OCI-LY1 (cell line): Measurements from ENCODE around the gene GFOD2.

Experiments
- H2AFZ ChIP-seq: fragments of 200-600 bp; sonication (generic), shearing (Covaris generic); 2 replicates; pipeline ENCODE4 v1.6.0; 2014; ENCODE audit warnings: antibody characterized with exemption, mild to moderate bottlenecking, low read length
- H3F3A ChIP-seq: fragments of 200-600 bp; sonication (generic), shearing (Covaris generic); 2 replicates; pipeline ENCODE4 v1.6.0; 2014; ENCODE audit warnings: mild to moderate bottlenecking, antibody characterized with exemption, low read length, moderate library complexity; ENCODE audit not compliant: insufficient read depth
- H3K27ac ChIP-seq: fragments of 200-600 bp; sonication (generic); 2 replicates; pipeline ENCODE4 v1.5.1; 2014; ENCODE audit warnings: low read length, mixed run types, mild to moderate bottlenecking, low read depth; ENCODE audit not compliant: poor library complexity, severe bottlenecking
- H3K27me3 ChIP-seq: fragments of 200-600 bp; sonication (generic); 2 replicates; pipeline ENCODE4 v1.6.0; 2014; ENCODE audit warnings: antibody characterized with exemption, mild to moderate bottlenecking, low read length, moderate library complexity; ENCODE audit not compliant: insufficient read depth
- H3K36me3 ChIP-seq: fragments of 200-600 bp; sonication (generic); 2 replicates; pipeline ENCODE4 v1.6.1; 2014; ENCODE audit warnings: mild to moderate bottlenecking, antibody characterized with exemption, low read length, moderate library complexity, mixed read lengths; ENCODE audit not compliant: insufficient read depth
- H3K4me1 ChIP-seq: fragments of 200-600 bp; sonication (generic); 2 replicates; pipeline ENCODE4 v1.5.1; 2014; ENCODE audit warnings: mild to moderate bottlenecking, low read length, moderate library complexity; ENCODE audit not compliant: insufficient read depth, severe bottlenecking
- H3K4me2 ChIP-seq: fragments of 200-600 bp; sonication (generic), shearing (Covaris generic); 2 replicates; pipeline ENCODE4 v1.6.1; 2014; ENCODE audit warnings: low read length
- H3K4me3 ChIP-seq: fragments of 200-600 bp; sonication (generic); 2 replicates; pipeline ENCODE4 v1.5.1; 2014; ENCODE audit warnings: low read length, low read depth, mild to moderate bottlenecking, mixed read lengths; ENCODE audit not compliant: poor library complexity, severe bottlenecking
- H3K79me2 ChIP-seq: fragments of 200-600 bp; shearing (Covaris generic); 2 replicates; pipeline ENCODE4 v1.6.1; 2016; ENCODE audit warnings: mixed run types, low read length, mixed read lengths; ENCODE audit not compliant: insufficient read depth
- H3K9ac ChIP-seq: fragments of 200-600 bp; sonication (generic), shearing (Covaris generic); 2 replicates; pipeline ENCODE4 v1.6.1; 2014; ENCODE audit warnings: mild to moderate bottlenecking, low read length, mixed read lengths
- H3K9me2 ChIP-seq: fragments of 200-600 bp; sonication (generic), shearing (Covaris generic); 2 replicates; pipeline ENCODE4 v1.6.1; 2014; ENCODE audit warnings: low read depth, mild to moderate bottlenecking, low read length, mixed read lengths
- H3K9me3 ChIP-seq: fragments of 200-600 bp; shearing (Covaris generic); 2 replicates; pipeline ENCODE4 v1.6.1; 2014; ENCODE audit warnings: low read length, mixed read lengths
- H4K20me1 ChIP-seq: fragments of 200-600 bp; sonication (generic), shearing (Covaris generic); 2 replicates; pipeline ENCODE4 v1.6.0; 2016; ENCODE audit warnings: mild to moderate bottlenecking, low read length; ENCODE audit not compliant: insufficient read depth
- CTCF ChIP-seq: fragments of 200-600 bp; sonication (generic), shearing (Covaris generic); IDR thresholded peaks from 2 replicates; pipeline ENCODE4 v1.5.1; 2017; ENCODE audit warnings: mild to moderate bottlenecking, antibody characterized with exemption, low read length, moderate library complexity, mixed read lengths
- EZH2 ChIP-seq: fragments of 200-600 bp; sonication (generic), shearing (Covaris generic); IDR thresholded peaks from 2 replicates; pipeline ENCODE4 v1.8.0; 2017; ENCODE audit warnings: borderline replicate concordance, mixed run types, mild to moderate bottlenecking, antibody characterized with exemption, low read length, moderate library complexity, mixed read lengths

The GFOD2 gene

DNA sequence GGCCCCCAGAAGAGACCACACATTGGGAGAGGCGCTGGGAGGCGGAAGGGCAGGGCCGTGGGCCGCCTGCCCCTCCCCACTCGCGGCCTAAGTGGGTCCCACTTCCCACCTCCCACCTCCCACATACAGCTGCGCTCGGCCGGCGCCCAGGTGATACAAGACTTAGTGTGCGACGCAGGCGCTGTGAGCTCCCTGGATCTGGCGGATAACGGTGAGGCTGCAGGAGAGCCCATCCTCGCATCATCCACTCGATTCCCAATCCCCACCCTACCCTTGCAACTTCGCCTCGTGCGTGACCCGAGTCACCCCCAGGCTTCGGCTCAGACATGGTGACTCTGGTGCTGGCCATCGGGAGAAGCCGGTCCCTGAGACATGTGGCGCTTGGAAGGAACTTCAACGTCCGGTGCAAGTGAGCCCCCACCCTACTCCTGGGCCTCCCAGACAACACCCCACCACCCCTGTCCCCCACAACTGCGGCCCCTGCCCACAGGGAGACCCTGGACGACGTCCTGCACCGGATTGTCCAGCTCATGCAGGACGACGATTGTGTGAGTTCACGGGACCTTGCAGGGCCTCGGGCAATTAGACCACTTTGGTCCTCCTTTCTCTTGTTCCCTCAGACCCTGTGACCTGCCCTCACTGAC is 70.2 kb downstream of the GFOD2 start:
- Histone ChIP-seq H2AFZ (no peak overlapping the region), H3K79me2 (no peaks in the 10 kb centered on the region), H3K36me3 (peaks cover 64% of the 10 kb centered on the region), H3K4me3 (no peak overlapping the region), H3K9me2 (no peaks in the 10 kb centered on the region), H3K9ac (no peak overlapping the region), H3K27ac (no peak overlapping the region), H3F3A (0 out of 2 replicates have a peak, but pooled peaks cover under 1% of the 10 kb centered on the region), H3K27me3 (no peaks in the 10 kb centered on the region), H4K20me1 (no peaks in the 10 kb centered on the region), H3K4me2 (no peak overlapping the region), H3K9me3 (no peaks in the 10 kb centered on the region), H3K4me1 (peaks cover 27% of the 10 kb centered on the region)
- TF ChIP-seq CTCF (no peak), EZH2 (no peak)

DNA sequence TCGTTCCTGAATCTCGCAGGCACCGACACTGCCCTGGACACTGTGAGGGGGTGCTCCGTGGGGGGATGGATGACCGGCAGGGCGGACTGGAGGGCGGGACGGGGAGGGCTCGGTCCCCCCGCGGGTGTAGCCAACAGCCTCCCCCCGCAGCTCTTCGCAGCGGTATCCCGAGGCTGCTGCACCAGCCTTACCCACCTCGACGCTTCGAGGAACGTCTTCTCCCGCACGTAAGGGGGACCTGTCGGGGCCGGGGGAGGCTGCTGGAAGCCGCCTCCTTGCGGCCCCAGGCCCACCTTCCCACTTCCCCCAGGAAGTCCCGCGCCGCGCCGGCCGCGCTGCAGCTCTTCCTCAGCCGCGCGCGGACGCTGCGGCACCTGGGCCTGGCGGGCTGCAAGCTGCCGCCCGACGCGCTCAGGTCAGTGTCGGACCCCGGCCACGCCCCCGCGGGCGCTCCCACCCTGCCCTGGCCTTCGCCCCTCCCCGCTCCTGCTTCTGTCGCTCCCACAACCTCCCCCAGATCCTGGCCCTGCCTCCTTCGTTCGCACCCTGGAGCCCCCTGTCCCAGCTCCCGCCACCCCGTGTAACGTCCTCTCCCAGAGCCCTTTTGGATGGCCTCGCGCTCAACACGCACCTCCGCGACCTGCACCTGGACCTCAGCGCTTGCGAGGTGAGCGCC is 70.9 kb downstream of the GFOD2 start:
- Histone ChIP-seq H3K4me1 (peaks cover 30% of the 10 kb centered on the region), H3K9me3 (no peaks in the 10 kb centered on the region), H3K9ac (no peak overlapping the region), H3F3A (0 out of 2 replicates have a peak, but pooled peaks cover 3% of the 10 kb centered on the region), H3K9me2 (no peaks in the 10 kb centered on the region), H3K36me3 (peaks cover 60% of the 10 kb centered on the region), H4K20me1 (no peaks in the 10 kb centered on the region), H3K4me3 (no peak overlapping the region), H3K79me2 (no peaks in the 10 kb centered on the region), H2AFZ (no peak overlapping the region), H3K4me2 (no peak overlapping the region), H3K27me3 (no peaks in the 10 kb centered on the region), H3K27ac (no peak overlapping the region)
- TF ChIP-seq CTCF, result no peak
- TF ChIP-seq EZH2, result no peak

DNA sequence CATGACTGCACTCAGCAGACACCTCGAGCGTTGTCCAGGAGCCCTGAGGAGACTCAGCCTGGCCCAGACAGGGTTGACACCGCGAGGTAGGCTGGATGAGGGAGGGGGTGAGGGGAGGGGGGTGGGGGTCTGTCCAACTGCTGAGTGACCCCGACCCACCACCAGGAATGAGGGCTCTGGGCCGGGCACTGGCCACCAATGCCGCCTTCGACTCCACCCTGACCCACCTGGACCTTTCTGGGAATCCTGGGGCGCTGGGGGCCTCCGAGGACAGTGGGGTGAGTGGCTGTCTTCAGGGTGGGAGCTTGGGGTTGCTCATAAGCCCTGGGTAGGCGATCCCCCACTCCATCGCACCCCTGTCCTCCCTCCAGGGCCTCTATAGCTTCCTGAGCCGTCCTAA is 71.4 kb downstream of the GFOD2 start:
- Histone ChIP-seq H3K9me2 (no peaks in the 10 kb centered on the region), H3K4me3 (no peak overlapping the region), H3K4me1 (peaks cover 30% of the 10 kb centered on the region), H3K27ac (no peak overlapping the region), H3K9me3 (no peaks in the 10 kb centered on the region), H3F3A (0 out of 2 replicates have a peak, but pooled peaks cover 3% of the 10 kb centered on the region), H2AFZ (no peak overlapping the region), H3K4me2 (no peak overlapping the region), H3K36me3 (peaks cover 60% of the 10 kb centered on the region), H3K79me2 (no peaks in the 10 kb centered on the region), H3K27me3 (no peaks in the 10 kb centered on the region), H3K9ac (no peak overlapping the region), H4K20me1 (no peaks in the 10 kb centered on the region)
- TF ChIP-seq CTCF (no peak), EZH2 (no peak)
